Amniotic epithelial cell (primary cell): ENCODE data around the gene ERH.
A peak's percentile ranks its signal among the peaks of the same experiment; 100 is the strongest.
"Not testable (repeated sequence)": the region's sequence is repeated elsewhere in the genome, so short reads cannot be mapped to it uniquely, and the experiment has no call there.

ENCODE experiments used
- DNase-seq: peaks from one replicate; pipeline ENCODE4 v3.0.0-alpha.2; 2010; ENCODE audit warnings: low read depth

Gene ERH

GRCh38 chr14:69398053-69398817 is at the start of gene ERH, which contains the start of gene SLC39A9:
ERH (minus strand) TSS chr14:69398299; CDS start chr14:69398233, 66 bp downstream.
SLC39A9 (plus strand) TSS chr14:69398692; CDS start chr14:69399370, 678 bp downstream.
- peak; percentile 97 for DNase-seq

GRCh38 chr14:69443296-69443805 is 45.3 kb upstream of the ERH start:
- peak; percentile 6 for DNase-seq

- no peak for DNase-seq
Observed at GRCh38 chr14:69441948-69442347, 43.8 kb upstream of the ERH start.

- DNase-seq, result no peak
Observed at GRCh38 chr14:69439521-69440270, 41.6 kb upstream of the ERH start.

GRCh38 chr14:69432364-69432763 is 34.3 kb upstream of the ERH start:
- no peak for DNase-seq

- no peak for DNase-seq
Observed at GRCh38 chr14:69430306-69430939, 32.3 kb upstream of the ERH start.

GRCh38 chr14:69429643-69430042 is 31.5 kb upstream of the ERH start:
- DNase-seq, result no peak

- no peak for DNase-seq
Observed at GRCh38 chr14:69428289-69428998, 30.3 kb upstream of the ERH start.

GRCh38 chr14:69427596-69427995 is 29.5 kb upstream of the ERH start:
- no peak for DNase-seq

- DNase-seq, result peak; percentile 44
Observed at GRCh38 chr14:69424149-69424923, 26.2 kb upstream of the ERH start.

GRCh38 chr14:69423279-69423678 is 25.2 kb upstream of the ERH start:
- DNase-seq, result peak; percentile 40

- DNase-seq, result not testable (repeated sequence)
Observed at GRCh38 chr14:69416087-69416486, 18.0 kb upstream of the ERH start.

- DNase-seq, result no peak
Observed at GRCh38 chr14:69413483-69413882, 15.4 kb upstream of the ERH start.

GRCh38 chr14:69408331-69408960 is 10.3 kb upstream of the ERH start:
- DNase-seq, result no peak

- DNase-seq, result no peak
Observed at GRCh38 chr14:69405762-69406161, 7.7 kb upstream of the ERH start.

- no peak for DNase-seq
Observed at GRCh38 chr14:69404883-69405282, 6.8 kb upstream of the ERH start.

GRCh38 chr14:69404478-69404877 is 6.4 kb upstream of the ERH start:
- DNase-seq, result no peak

- no peak for DNase-seq
Observed at GRCh38 chr14:69401841-69402240, 3.7 kb upstream of the ERH start.

GRCh38 chr14:69400154-69400553 is 2.1 kb upstream of the ERH start:
- no peak for DNase-seq

- no peak for DNase-seq
Observed at GRCh38 chr14:69399750-69400149, 1.7 kb upstream of the ERH start.

- DNase-seq, result no peak
Observed at GRCh38 chr14:69398818-69399210, 715 bp upstream of the ERH start.
